HepG2 (cell line): Measurements from ENCODE around the gene STPG2. TPM values are rescaled to one million over a fixed set of nuclear protein-coding genes. Genes with fewer than 3 reads are reported as not detected.

Experiments used
- ATAC-seq: fragments of 200-7000 bp; cut with Tn5 transposase; 3 replicates; pipeline ENCODE4 v1.9.1; 2020; ENCODE audit warnings: mild to moderate bottlenecking, moderate library complexity
- BruUV-seq: library from RNA; stranded (reverse); fragments of 400-500 nt; replicated peaks from 2 replicates; lab custom pipeline; 2021; lab: Mats Ljungman, UMichigan
- CTCF ChIA-PET: fragments of 300-600 bp; formaldehyde crosslinking; extraction: SDS; loops from one replicate; lab custom pipeline; 2021; ENCODE audit warnings: low total read pairs, inconsistent platforms, low intra/inter-chr PET ratio; lab: Yijun Ruan, JAX
- POLR2A ChIA-PET: fragments of 350-600 bp; sonication (Branson Sonifier 250); formaldehyde crosslinking; loops from one replicate; lab custom pipeline; 2020; ENCODE audit warnings: antibody characterized with exemption, inconsistent platforms; lab: Yijun Ruan, JAX
- DNase-seq: peaks from one replicate; pipeline ENCODE4 v3.0.0-alpha.2; 2015; ENCODE audit warnings: low spot score
- FAIRE-seq: peaks from 3 replicates; lab custom pipeline; 2011; peaks lifted over from hg19 to GRCh38; lab: Jason Lieb, UNC
- H2AFZ ChIP-seq: one replicate; pipeline ENCODE4 v1.6.1; 2011; ENCODE audit warnings: low read length, inconsistent platforms
- H3K27ac ChIP-seq: fragments of 300-600 bp; 3 replicates; pipeline ENCODE4 v1.8.0; 2011; ENCODE audit warnings: mixed run types, mild to moderate bottlenecking, mixed read lengths, low read length, inconsistent platforms; ENCODE audit not compliant: insufficient read depth; ENCODE audit errors: extremely low read length
- H3K27me3 ChIP-seq, 2 experiments: fragments of 200-600 bp in 1 of 2; 2 replicates in 1 of 2; 3 replicates in 1 of 2; pipeline versions ENCODE4 v1.6.0 to v1.8.0; 2011; ENCODE audit warnings: low read length in 2 of 2, mild to moderate bottlenecking in 2 of 2, moderate library complexity in 2 of 2, inconsistent platforms in 1 of 2; ENCODE audit not compliant: insufficient read depth in 2 of 2, control insufficient read depth in 1 of 2
- H3K36me3 ChIP-seq, 2 experiments: fragments of 200-600 bp in 1 of 2; replicated peaks in 1 of 2; 2 replicates in 1 of 2; 3 replicates in 1 of 2; pipeline versions ENCODE4 v1.5.1 to v1.8.0; 2011; ENCODE audit warnings: low read length in 2 of 2, inconsistent platforms in 1 of 2; ENCODE audit not compliant: insufficient read depth in 2 of 2, control insufficient read depth in 1 of 2
- H3K4me1 ChIP-seq: 2 replicates; pipeline ENCODE4 v1.5.1; 2012; ENCODE audit warnings: low read length, inconsistent platforms; ENCODE audit not compliant: insufficient read depth
- H3K4me2 ChIP-seq: 2 replicates; pipeline ENCODE4 v1.6.0; 2011; ENCODE audit warnings: low read depth, low read length, inconsistent platforms
- H3K4me3 ChIP-seq, 3 experiments: fragments of 200-600 bp in 1 of 3; sonication (generic), shearing (Covaris generic) in 1 of 3; replicated peaks in 1 of 3; 2 replicates each; pipeline ENCODE4 v1.5.1; 2011 to 2016; ENCODE audit warnings: low read length in 3 of 3, inconsistent platforms in 2 of 3, low read depth in 2 of 3, mild to moderate bottlenecking in 2 of 3, control low read depth in 1 of 3, mixed read lengths in 1 of 3; ENCODE audit not compliant: insufficient read depth in 1 of 3
- H3K79me2 ChIP-seq: one replicate; pipeline ENCODE4 v1.6.1; 2011; ENCODE audit warnings: low read length, inconsistent platforms; ENCODE audit not compliant: insufficient read depth
- H3K9ac ChIP-seq: 2 replicates; pipeline ENCODE4 v1.6.0; 2011; ENCODE audit warnings: mild to moderate bottlenecking, low read depth, low read length, inconsistent platforms; ENCODE audit not compliant: insufficient read depth
- H3K9me3 ChIP-seq: 2 replicates; pipeline ENCODE4 v1.5.1; 2012; ENCODE audit warnings: mild to moderate bottlenecking, low read length
- H4K20me1 ChIP-seq: 2 replicates; pipeline ENCODE4 v1.6.0; 2011; ENCODE audit warnings: inconsistent platforms, mild to moderate bottlenecking, low read length, moderate library complexity; ENCODE audit not compliant: insufficient read depth
- ARNTL ChIP-seq: sonication (generic); formaldehyde crosslinking; IDR thresholded peaks from 2 replicates; pipeline ENCODE4 v1.4.0; 2020; ENCODE audit warnings: mild to moderate bottlenecking, missing genetic modification reagents
- CHCHD3 ChIP-seq: sonication (generic); formaldehyde crosslinking; IDR thresholded peaks from 2 replicates; pipeline ENCODE4 v1.8.0; 2022; ENCODE audit warnings: mild to moderate bottlenecking, missing genetic modification reagents, moderate library complexity
- FOXO1 ChIP-seq: sonication (generic); formaldehyde crosslinking; IDR thresholded peaks from 2 replicates; pipeline ENCODE4 v1.4.0; 2020; ENCODE audit warnings: missing genetic modification reagents
- SMYD3 ChIP-seq: sonication (generic); formaldehyde crosslinking; IDR thresholded peaks from 2 replicates; pipeline ENCODE4 v1.8.1; 2023; ENCODE audit warnings: mild to moderate bottlenecking, missing genetic modification reagents
- SOX5 ChIP-seq: IDR thresholded peaks from 2 replicates; pipeline ENCODE4 v1.6.1; 2016; ENCODE audit warnings: borderline replicate concordance
- SP4 ChIP-seq: sonication (generic); formaldehyde crosslinking; IDR thresholded peaks from 2 replicates; pipeline ENCODE4 v1.8.1; 2023; ENCODE audit warnings: mild to moderate bottlenecking, missing genetic modification reagents
- TEAD2 ChIP-seq: sonication (generic); formaldehyde crosslinking; IDR thresholded peaks from 2 replicates; pipeline ENCODE4 v1.9.0; 2021; ENCODE audit warnings: missing genetic modification reagents
- U2AF1 ChIP-seq: fragments of 200-400 bp; formaldehyde crosslinking; optimal IDR thresholded peaks from 2 replicates; pipeline ENCODE3; 2017; ENCODE audit warnings: mild to moderate bottlenecking, low read depth, low read length
- XBP1 ChIP-seq: sonication (generic); formaldehyde crosslinking; IDR thresholded peaks from 2 replicates; pipeline ENCODE4 v1.5.0; 2020; ENCODE audit warnings: missing genetic modification reagents
- ZNF331 ChIP-seq: sonication (generic); formaldehyde crosslinking; IDR thresholded peaks from 2 replicates; pipeline ENCODE4 v1.4.0; 2020; ENCODE audit warnings: missing genetic modification reagents
- in situ Hi-C: cut with HindIII; loops from 2 replicates; pipeline ENCODE4 v1.10.0; 2017; ENCODE audit warnings: low pct_unique_long_range_greater_than_20kb; ENCODE audit not compliant: extremely low pct_ligation_motif_present
- intact Hi-C: fragments of 100-400 bp; cut with micrococcal nuclease; formaldehyde crosslinking; loops from one replicate; pipeline ENCODE4 v1.10.0; 2022; ENCODE audit not compliant: unreplicated experiment
- polyA plus RNA-seq, 8 experiments: library from polyadenylated mRNA; depleted of rRNA in 3 of 8; stranded (reverse) in 7 of 8; unstranded in 1 of 8; fragments of >200 nt; fragmentation: Illumina TruSeq in 4 of 8; extraction: Trizol in 4 of 8; gene quantifications; 2 replicates each; pipeline versions ENCODE4 v1.2.1 to v1.2.3, GENCODE V29; 2011 to 2016; ENCODE audit warnings: low read depth in 4 of 8, missing spikeins in 1 of 8, mixed read lengths in 1 of 8; ENCODE audit not compliant: insufficient read depth in 1 of 8
- total RNA-seq, 5 experiments: library from RNA; depleted of rRNA; stranded (reverse); fragments of >200 nt; fragmentation: Illumina TruSeq; extraction: Trizol; gene quantifications; 2 replicates each; pipeline ENCODE4 v1.2.3, GENCODE V29; 2016; ENCODE audit warnings: low read depth in 1 of 5
- TF ChIP-seq, protein P1 (sequence below): sonication (generic); formaldehyde crosslinking; IDR thresholded peaks from 2 replicates; pipeline ENCODE4 v1.5.0; 2020; ENCODE audit warnings: mild to moderate bottlenecking, missing genetic modification reagents
- TF ChIP-seq, protein P2 (sequence below): sonication (generic); formaldehyde crosslinking; IDR thresholded peaks from 2 replicates; pipeline ENCODE4 v1.5.1; 2020; ENCODE audit warnings: missing genetic modification reagents, mild to moderate bottlenecking, borderline replicate concordance

STPG2 gene
- total and polyA plus RNA-seq, 2 of the 13 experiments (the other 11 are each of a cell fraction or from before 2014, with no cell fraction given): 0.07 TPM; not detected in 1

DNA sequence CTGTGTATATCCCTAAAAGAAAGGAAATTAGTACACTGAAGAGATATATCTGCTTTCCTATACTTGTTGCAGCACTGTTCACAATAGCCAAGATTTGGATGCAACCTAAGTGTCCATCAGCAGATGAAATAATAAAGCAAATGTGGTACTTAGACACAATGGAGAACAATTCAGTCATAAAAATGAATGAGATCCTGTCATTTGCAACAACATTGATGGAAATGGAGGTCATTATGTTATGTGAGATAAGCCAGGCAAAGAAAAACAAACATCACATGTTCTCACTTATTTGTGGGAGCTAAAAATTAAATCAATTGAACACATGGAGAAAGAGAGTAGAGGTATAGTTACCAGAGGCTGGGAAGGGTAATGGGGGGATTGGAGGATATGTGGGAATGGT lies 611.9 kb downstream of the STPG2 start:
- intact Hi-C loops: no loop called here
- Histone ChIP-seq H3K27me3 (no peaks in the 10 kb centered on the region), H4K20me1 (no peaks in the 10 kb centered on the region), H3K79me2 (no peaks in the 10 kb centered on the region), H3K4me3 (no peak overlapping the region), H3K4me2 (no peak overlapping the region), H3K9ac (no peak overlapping the region), H3K4me1 (no peaks in the 10 kb centered on the region), H3K36me3 (no peaks in the 10 kb centered on the region)
- CTCF ChIA-PET: no interaction called here
- DNase-seq: no peak
- no peak for FAIRE-seq
- ATAC-seq: no peak
- TF ChIP-seq ZNF331 (no peak), FOXO1 (CRISPR knock-in tag) (no peak), TEAD2 (CRISPR knock-in tag) (no peak), SOX5 (no peak), U2AF1 (no peak), CHCHD3 (CRISPR knock-in tag) (no peak), ARNTL (CRISPR knock-in tag) (no peak), SMYD3 (no peak), SP4 (CRISPR knock-in tag) (no peak), XBP1 (CRISPR knock-in tag) (no peak)
- TF ChIP-seq, protein P1, sequence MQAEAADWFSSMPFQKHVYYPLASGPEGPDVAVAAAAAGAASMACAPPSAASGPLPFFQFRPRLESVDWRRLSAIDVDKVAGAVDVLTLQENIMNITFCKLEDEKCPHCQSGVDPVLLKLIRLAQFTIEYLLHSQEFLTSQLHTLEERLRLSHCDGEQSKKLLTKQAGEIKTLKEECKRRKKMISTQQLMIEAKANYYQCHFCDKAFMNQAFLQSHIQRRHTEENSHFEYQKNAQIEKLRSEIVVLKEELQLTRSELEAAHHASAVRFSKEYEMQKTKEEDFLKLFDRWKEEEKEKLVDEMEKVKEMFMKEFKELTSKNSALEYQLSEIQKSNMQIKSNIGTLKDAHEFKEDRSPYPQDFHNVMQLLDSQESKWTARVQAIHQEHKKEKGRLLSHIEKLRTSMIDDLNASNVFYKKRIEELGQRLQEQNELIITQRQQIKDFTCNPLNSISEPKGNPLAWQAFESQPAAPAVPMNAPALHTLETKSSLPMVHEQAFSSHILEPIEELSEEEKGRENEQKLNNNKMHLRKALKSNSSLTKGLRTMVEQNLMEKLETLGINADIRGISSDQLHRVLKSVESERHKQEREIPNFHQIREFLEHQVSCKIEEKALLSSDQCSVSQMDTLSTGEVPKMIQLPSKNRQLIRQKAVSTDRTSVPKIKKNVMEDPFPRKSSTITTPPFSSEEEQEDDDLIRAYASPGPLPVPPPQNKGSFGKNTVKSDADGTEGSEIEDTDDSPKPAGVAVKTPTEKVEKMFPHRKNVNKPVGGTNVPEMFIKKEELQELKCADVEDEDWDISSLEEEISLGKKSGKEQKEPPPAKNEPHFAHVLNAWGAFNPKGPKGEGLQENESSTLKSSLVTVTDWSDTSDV: no peak
- TF ChIP-seq, protein P2, sequence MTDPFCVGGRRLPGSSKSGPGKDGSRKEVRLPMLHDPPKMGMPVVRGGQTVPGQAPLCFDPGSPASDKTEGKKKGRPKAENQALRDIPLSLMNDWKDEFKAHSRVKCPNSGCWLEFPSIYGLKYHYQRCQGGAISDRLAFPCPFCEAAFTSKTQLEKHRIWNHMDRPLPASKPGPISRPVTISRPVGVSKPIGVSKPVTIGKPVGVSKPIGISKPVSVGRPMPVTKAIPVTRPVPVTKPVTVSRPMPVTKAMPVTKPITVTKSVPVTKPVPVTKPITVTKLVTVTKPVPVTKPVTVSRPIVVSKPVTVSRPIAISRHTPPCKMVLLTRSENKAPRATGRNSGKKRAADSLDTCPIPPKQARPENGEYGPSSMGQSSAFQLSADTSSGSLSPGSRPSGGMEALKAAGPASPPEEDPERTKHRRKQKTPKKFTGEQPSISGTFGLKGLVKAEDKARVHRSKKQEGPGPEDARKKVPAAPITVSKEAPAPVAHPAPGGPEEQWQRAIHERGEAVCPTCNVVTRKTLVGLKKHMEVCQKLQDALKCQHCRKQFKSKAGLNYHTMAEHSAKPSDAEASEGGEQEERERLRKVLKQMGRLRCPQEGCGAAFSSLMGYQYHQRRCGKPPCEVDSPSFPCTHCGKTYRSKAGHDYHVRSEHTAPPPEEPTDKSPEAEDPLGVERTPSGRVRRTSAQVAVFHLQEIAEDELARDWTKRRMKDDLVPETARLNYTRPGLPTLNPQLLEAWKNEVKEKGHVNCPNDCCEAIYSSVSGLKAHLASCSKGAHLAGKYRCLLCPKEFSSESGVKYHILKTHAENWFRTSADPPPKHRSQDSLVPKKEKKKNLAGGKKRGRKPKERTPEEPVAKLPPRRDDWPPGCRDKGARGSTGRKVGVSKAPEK (CRISPR knock-in tag): no peak
- TF ChIP-seq, all 625 proteins: peak for 0
- Histone ChIP-seq H2AFZ (no peak overlapping the region), H3K27ac (no peak overlapping the region), H3K9me3 (peaks cover 33% of the 10 kb centered on the region)
- POLR2A ChIA-PET: no interaction called here
- no TSS peak for BruUV-seq
- in situ Hi-C loops: no loop called here
